Trophoblast cell (in vitro differentiated cells and primary cell): Measurements from ENCODE around the gene BRSK2.

Experiments
- DNase-seq, 2 donors: peaks; one replicate each; pipeline ENCODE4 v3.0.0-alpha.2; 2016
- H2AFZ ChIP-seq: 2 replicates; pipeline ENCODE4 v1.6.1; 2013; ENCODE audit warnings: low read length, moderate library complexity, mild to moderate bottlenecking; ENCODE audit not compliant: insufficient read depth, poor library complexity
- H2AK5ac ChIP-seq: 2 replicates; pipeline ENCODE4 v1.6.1; 2013; ENCODE audit warnings: mild to moderate bottlenecking, low read length
- H2BK120ac ChIP-seq: 2 replicates; pipeline ENCODE4 v1.6.1; 2013; ENCODE audit warnings: low read length, mild to moderate bottlenecking, moderate library complexity; ENCODE audit not compliant: insufficient read depth, poor library complexity
- H2BK12ac ChIP-seq: 2 replicates; pipeline ENCODE4 v1.6.1; 2013; ENCODE audit warnings: mild to moderate bottlenecking, low read length, moderate library complexity
- H2BK5ac ChIP-seq: 2 replicates; pipeline ENCODE4 v1.6.1; 2013; ENCODE audit warnings: low read length, low read depth, moderate library complexity, mild to moderate bottlenecking; ENCODE audit not compliant: poor library complexity
- H3K14ac ChIP-seq: 2 replicates; pipeline ENCODE4 v1.6.1; 2013; ENCODE audit warnings: mild to moderate bottlenecking, low read length
- H3K18ac ChIP-seq: 2 replicates; pipeline ENCODE4 v1.6.1; 2013; ENCODE audit warnings: mild to moderate bottlenecking, low read length
- H3K23ac ChIP-seq: 2 replicates; pipeline ENCODE4 v1.6.1; 2013; ENCODE audit warnings: low read length
- H3K27ac ChIP-seq: 2 replicates; pipeline ENCODE4 v1.5.1; 2013; ENCODE audit warnings: low read depth, mild to moderate bottlenecking, inconsistent platforms, low read length, moderate library complexity
- H3K27me3 ChIP-seq: 2 replicates; pipeline ENCODE4 v1.6.1; 2013; ENCODE audit warnings: inconsistent platforms, mild to moderate bottlenecking, low read length, moderate library complexity; ENCODE audit not compliant: insufficient read depth
- H3K36me3 ChIP-seq, 2 experiments: 1 replicate in 1 of 2; 2 replicates in 1 of 2; pipeline ENCODE4 v1.6.1; 2013; ENCODE audit warnings: low read length in 2 of 2, mild to moderate bottlenecking in 2 of 2, moderate library complexity in 1 of 2; ENCODE audit not compliant: insufficient read depth in 2 of 2, control insufficient read depth in 1 of 2
- H3K4ac ChIP-seq: 2 replicates; pipeline ENCODE4 v1.6.1; 2013; ENCODE audit warnings: low read depth, mild to moderate bottlenecking, low read length, moderate library complexity
- H3K4me1 ChIP-seq, 2 experiments: 1 replicate in 1 of 2; 2 replicates in 1 of 2; pipeline ENCODE4 v1.6.1; 2013; ENCODE audit warnings: low read length in 2 of 2, mild to moderate bottlenecking in 2 of 2, moderate library complexity in 1 of 2; ENCODE audit not compliant: insufficient read depth in 2 of 2, control insufficient read depth in 1 of 2
- H3K4me2 ChIP-seq: 2 replicates; pipeline ENCODE4 v1.6.1; 2013; ENCODE audit warnings: inconsistent platforms, mild to moderate bottlenecking, low read length, moderate library complexity
- H3K4me3 ChIP-seq: 2 replicates; pipeline ENCODE4 v1.5.1; 2013; ENCODE audit warnings: mild to moderate bottlenecking, low read depth, low read length, inconsistent platforms
- H3K79me1 ChIP-seq: one replicate; pipeline ENCODE4 v1.6.1; 2013; ENCODE audit warnings: low read length
- H3K79me2 ChIP-seq: 2 replicates; pipeline ENCODE4 v1.6.1; 2013; ENCODE audit warnings: low read length, mild to moderate bottlenecking; ENCODE audit not compliant: control insufficient read depth, insufficient read depth, poor library complexity
- H3K9ac ChIP-seq: 2 replicates; pipeline ENCODE4 v1.6.1; 2013; ENCODE audit warnings: mild to moderate bottlenecking, low read length
- H3K9me3 ChIP-seq: 2 replicates; pipeline ENCODE4 v1.6.1; 2013; ENCODE audit warnings: low read depth, mild to moderate bottlenecking, control low read depth, inconsistent platforms, low read length; ENCODE audit not compliant: insufficient read depth
- H4K12ac ChIP-seq: 2 replicates; pipeline ENCODE4 v1.6.1; 2013; ENCODE audit warnings: low read depth, mild to moderate bottlenecking, low read length, moderate library complexity
- H4K8ac ChIP-seq: 2 replicates; pipeline ENCODE4 v1.6.1; 2013; ENCODE audit warnings: low read depth, mild to moderate bottlenecking, low read length, moderate library complexity
- H4K91ac ChIP-seq: one replicate; pipeline ENCODE4 v1.6.1; 2013; ENCODE audit warnings: low read depth, mild to moderate bottlenecking, low read length, moderate library complexity
- WGBS: extraction: QIAGEN DNeasy Blood & Tissue Kit; methylation state at CpG from one replicate; pipeline ENCODE4 v1.1.7; 2013; ENCODE audit warnings: missing lambda C conversion rate; ENCODE audit not compliant: insufficient read length, insufficient coverage; ENCODE audit errors: extremely low coverage; 5-methylcytosine and 5-hydroxymethylcytosine counted together

Gene BRSK2

DNA sequence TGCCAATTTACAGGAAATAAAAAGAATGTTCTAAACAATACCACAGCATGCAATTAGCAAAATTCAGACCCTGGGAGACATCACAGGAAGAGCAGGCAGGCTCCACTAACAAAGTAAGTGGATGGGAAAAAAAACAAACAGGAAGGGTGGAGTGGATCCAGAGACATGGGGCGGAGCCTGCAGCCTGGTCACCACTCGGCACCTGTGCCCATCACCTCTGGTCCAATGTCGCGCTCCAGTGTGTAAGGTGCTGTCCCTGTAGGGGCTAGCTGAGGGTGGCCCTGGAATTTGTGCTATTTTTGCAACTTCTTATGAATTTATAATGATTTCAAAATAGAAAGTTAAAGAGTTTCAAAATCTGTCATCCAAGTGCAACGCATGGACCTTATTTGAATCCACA is 107.9 kb downstream of the BRSK2 start:
- Histone ChIP-seq H3K9ac (no peak overlapping the region), H2AFZ (no peak overlapping the region), H2BK12ac (no peak overlapping the region), H3K4me3 (no peak overlapping the region), H3K4me2 (no peak overlapping the region), H3K4me1 (no peaks in the 10 kb centered on the region), H2BK5ac (no peak overlapping the region), H3K27ac (no peak overlapping the region), H3K4ac (no peak overlapping the region), H4K12ac (no peak overlapping the region), H3K36me3 (peaks cover 0 to 5% of the 10 kb centered on the region in 2 experiments), H3K23ac (no peak overlapping the region), H3K27me3 (no peaks in the 10 kb centered on the region), H3K18ac (no peak overlapping the region), H3K9me3 (peaks cover 9% of the 10 kb centered on the region), H3K14ac (no peak overlapping the region), H3K79me2 (no peaks in the 10 kb centered on the region), H2AK5ac (no peak overlapping the region), H2BK120ac (no peak overlapping the region), H4K8ac (no peak overlapping the region), H3K79me1 (no peaks in the 10 kb centered on the region), H4K91ac (no peak overlapping the region)
- DNase-seq, result no peak
- WGBS, result no CpG with 5 or more reads among the region's 5 CpGs

GRCh38 chr11:1498262-1498661 is 108.5 kb downstream of the BRSK2 start:
- Histone ChIP-seq H4K12ac (no peak overlapping the region), H3K4me2 (no peak overlapping the region), H2BK12ac (no peak overlapping the region), H3K23ac (no peak overlapping the region), H4K91ac (no peak overlapping the region), H3K4me1 (no peaks in the 10 kb centered on the region), H2AK5ac (no peak overlapping the region), H3K9ac (no peak overlapping the region), H3K27me3 (no peaks in the 10 kb centered on the region), H3K14ac (no peak overlapping the region), H3K9me3 (peaks cover 9% of the 10 kb centered on the region), H3K79me2 (no peaks in the 10 kb centered on the region), H4K8ac (no peak overlapping the region), H3K4me3 (no peak overlapping the region), H2BK5ac (no peak overlapping the region), H3K79me1 (no peaks in the 10 kb centered on the region), H3K4ac (no peak overlapping the region), H3K36me3 (peaks cover 0 to 5% of the 10 kb centered on the region in 2 experiments), H2BK120ac (no peak overlapping the region), H2AFZ (no peak overlapping the region), H3K27ac (no peak overlapping the region), H3K18ac (no peak overlapping the region)
- no CpG with 5 or more reads among the region's 13 CpGs for WGBS
- DNase-seq, result no peak

GRCh38 chr11:1499261-1499890 is 109.6 kb downstream of the BRSK2 start:
- Histone ChIP-seq H3K4ac (no peak overlapping the region), H3K18ac (no peak overlapping the region), H2BK120ac (no peak overlapping the region), H3K79me2 (no peaks in the 10 kb centered on the region), H2AFZ (no peak overlapping the region), H3K36me3 (peaks cover 0 to 5% of the 10 kb centered on the region in 2 experiments), H3K4me2 (no peak overlapping the region), H3K9me3 (peaks cover 9% of the 10 kb centered on the region), H3K14ac (no peak overlapping the region), H3K4me3 (peak overlapping the region; percentile 2), H2BK5ac (no peak overlapping the region), H4K8ac (no peak overlapping the region), H2BK12ac (no peak overlapping the region), H3K4me1 (no peaks in the 10 kb centered on the region), H2AK5ac (no peak overlapping the region), H3K9ac (no peak overlapping the region), H3K79me1 (no peaks in the 10 kb centered on the region), H3K27me3 (no peaks in the 10 kb centered on the region), H3K27ac (no peak overlapping the region), H3K23ac (no peak overlapping the region), H4K91ac (no peak overlapping the region), H4K12ac (no peak overlapping the region)
- no peak for DNase-seq
- no CpG with 5 or more reads among the region's 28 CpGs for WGBS

DNA sequence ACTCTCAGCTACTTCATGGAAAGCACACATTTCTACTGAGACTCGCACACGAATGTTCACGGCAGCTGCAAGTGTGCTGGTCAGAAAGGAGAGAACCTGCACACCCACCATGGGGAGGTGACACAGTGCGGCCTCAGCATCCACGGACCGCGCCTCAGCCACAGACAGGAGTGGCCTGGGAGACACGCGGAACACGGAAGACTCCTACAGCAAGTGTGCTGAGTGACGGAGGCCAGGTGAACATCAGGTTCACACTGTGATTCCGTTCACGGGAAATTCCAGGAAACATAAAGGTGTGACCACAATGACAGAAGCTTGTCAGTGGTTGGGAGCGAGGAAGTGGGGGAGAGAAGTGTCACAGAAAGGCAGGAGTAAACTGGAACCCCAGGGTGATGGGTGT is 110.2 kb downstream of the BRSK2 start:
- Histone ChIP-seq H4K12ac (no peak overlapping the region), H3K9ac (no peak overlapping the region), H3K4me3 (no peak overlapping the region), H3K27ac (no peak overlapping the region), H2AK5ac (no peak overlapping the region), H4K91ac (no peak overlapping the region), H3K79me1 (no peaks in the 10 kb centered on the region), H3K14ac (no peak overlapping the region), H3K18ac (no peak overlapping the region), H2AFZ (no peak overlapping the region), H2BK120ac (no peak overlapping the region), H3K36me3 (peaks cover 0 to 5% of the 10 kb centered on the region in 2 experiments), H4K8ac (no peak overlapping the region), H2BK12ac (no peak overlapping the region), H3K9me3 (peaks cover 9% of the 10 kb centered on the region), H3K23ac (no peak overlapping the region), H3K79me2 (no peaks in the 10 kb centered on the region), H3K4me1 (no peaks in the 10 kb centered on the region), H2BK5ac (no peak overlapping the region), H3K27me3 (no peaks in the 10 kb centered on the region), H3K4ac (no peak overlapping the region), H3K4me2 (no peak overlapping the region)
- DNase-seq, result no peak
- WGBS, result no CpG with 5 or more reads among the region's 14 CpGs
